HCT116 (cell line): Measurements from ENCODE around the gene SUPT4H1.

Experiments used
- ATF3 ChIP-seq: IDR thresholded peaks from 2 replicates; pipeline ENCODE4 v1.6.1; 2012
- CEBPB ChIP-seq: IDR thresholded peaks from 2 replicates; pipeline ENCODE4 v1.6.1; 2012; ENCODE audit warnings: low read depth
- CTCF ChIP-seq, 3 experiments: fragments of 200-600 bp in 1 of 3; sonication (generic) in 1 of 3; IDR thresholded peaks in 2 of 3; conservative IDR thresholded peaks in 1 of 3; 2 replicates each; pipeline ENCODE4 v1.5.1; 2012 to 2017; ENCODE audit warnings: low read depth in 2 of 3, low read length in 2 of 3, antibody characterized with exemption in 1 of 3, borderline replicate concordance in 1 of 3, control low read depth in 1 of 3, mild to moderate bottlenecking in 1 of 3, mixed read lengths in 1 of 3, mixed run types in 1 of 3, moderate library complexity in 1 of 3; ENCODE audit not compliant: insufficient read depth in 1 of 3
- EGR1 ChIP-seq: IDR thresholded peaks from 2 replicates; pipeline ENCODE4 v1.6.1; 2012; ENCODE audit warnings: low read depth
- EZH2 ChIP-seq: fragments of 200-600 bp; sonication (generic); IDR thresholded peaks from 2 replicates; pipeline ENCODE4 v1.6.1; 2017; ENCODE audit warnings: antibody characterized with exemption, mixed run types
- MAX ChIP-seq: IDR thresholded peaks from 2 replicates; pipeline ENCODE4 v1.6.1; 2012
- POLR2A ChIP-seq: IDR thresholded peaks from 2 replicates; pipeline ENCODE4 v1.7.0; 2011; ENCODE audit warnings: borderline replicate concordance; ENCODE audit not compliant: insufficient read depth, insufficient read length; ENCODE audit errors: extremely low read depth
- POLR2AphosphoS5 ChIP-seq: IDR thresholded peaks from 2 replicates; pipeline ENCODE4 v1.6.1; 2011; ENCODE audit warnings: mild to moderate bottlenecking, low read depth, low read length, moderate library complexity
- REST ChIP-seq: IDR thresholded peaks from 2 replicates; pipeline ENCODE4 v1.6.1; 2012; ENCODE audit warnings: low read depth
- SIN3A ChIP-seq: IDR thresholded peaks from 2 replicates; pipeline ENCODE4 v1.6.1; 2012; ENCODE audit warnings: low read depth
- SP1 ChIP-seq: IDR thresholded peaks from 2 replicates; pipeline ENCODE4 v1.6.1; 2012; ENCODE audit warnings: low read depth
- SRF ChIP-seq: IDR thresholded peaks from 2 replicates; pipeline ENCODE4 v1.6.1; 2012; ENCODE audit warnings: low read depth
- TCF7L2 ChIP-seq: IDR thresholded peaks from 2 replicates; pipeline ENCODE4 v1.7.0; 2011; ENCODE audit warnings: borderline replicate concordance, inconsistent platforms; ENCODE audit not compliant: insufficient read depth, insufficient read length; ENCODE audit errors: extremely low read depth
- ZNF274 ChIP-seq: fragments of 200-500 bp; sonication (Bioruptor generic); IDR thresholded peaks from 2 replicates; pipeline ENCODE4 v1.6.1; 2014; ENCODE audit warnings: mild to moderate bottlenecking, low read depth, low read length, inconsistent platforms

- TF ChIP-seq REST: no peak
- TF ChIP-seq CTCF (IDR thresholded peaks at IDR 0.05 in 2 of 3, conservative IDR thresholded peaks at IDR 0.05 in 1 of 3; ENCODE audit: borderline replicate concordance in 1 of 3, insufficient read depth in 1 of 3, low read depth in 2 of 3, low read length in 2 of 3): no peak
- no peak for TF ChIP-seq POLR2A
- TF ChIP-seq MAX: no peak
- no peak for TF ChIP-seq ATF3
- TF ChIP-seq EZH2: no peak
- no peak for TF ChIP-seq SRF
- TF ChIP-seq TCF7L2: no peak
- no peak for TF ChIP-seq SIN3A
- TF ChIP-seq CEBPB: no peak
- no peak for TF ChIP-seq ZNF274
- TF ChIP-seq SP1: no peak
- TF ChIP-seq EGR1: no peak
- no peak for TF ChIP-seq POLR2AphosphoS5
These were observed 12.1 kb downstream of the SUPT4H1 start for GRCh38 chr17:58339755-58340404.
